Left lung (tissue), 10 donors: ENCODE measurements around the gene XRCC4. TPM values are rescaled to one million over a fixed set of nuclear protein-coding genes. Genes with fewer than 3 reads are reported as not detected.

Source experiments
- ATAC-seq: fragments of 200-7000 bp; cut with Tn5 transposase; one replicate; pipeline ENCODE4 v1.9.1; 2020; ENCODE audit warnings: moderate library complexity
- DNase-seq, 4 donors: peaks; one replicate each; pipeline ENCODE4 v3.0.0-alpha.2; 2013 to 2020
- H3K27ac ChIP-seq, 2 donors: fragments of 200-600 bp; sonication (generic) in 1 of 2; one replicate each; pipeline versions ENCODE4 v1.5.0 to v1.8.0; 2020 to 2021
- H3K27me3 ChIP-seq, 2 donors: fragments of 200-600 bp; sonication (generic) in 1 of 2; one replicate each; pipeline versions ENCODE4 v1.5.0 to v1.8.0; 2020 to 2021
- H3K36me3 ChIP-seq, 2 donors: fragments of 200-600 bp; sonication (generic) in 1 of 2; one replicate each; pipeline versions ENCODE4 v1.5.0 to v1.8.0; 2020 to 2021
- H3K4me1 ChIP-seq, 2 donors: fragments of 200-600 bp; one replicate each; pipeline ENCODE4 v1.8.0; 2021
- H3K4me3 ChIP-seq, 2 donors: fragments of 200-600 bp; sonication (generic) in 1 of 2; one replicate each; pipeline versions ENCODE4 v1.5.0 to v1.8.0; 2020 to 2021; ENCODE audit warnings: mild to moderate bottlenecking in 1 of 2
- H3K9me3 ChIP-seq, 2 donors: fragments of 200-600 bp; sonication (generic) in 1 of 2; one replicate each; pipeline versions ENCODE4 v1.5.0 to v1.8.0; 2020 to 2021
- intact Hi-C, 2 donors: fragments of 100-400 bp; cut with DNase I; formaldehyde crosslinking; loops; one replicate each; pipeline versions ENCODE4 v1.11.2 to v1.14.2; 2022
- polyA plus RNA-seq, 6 donors: library from polyadenylated mRNA; unstranded; fragments of 120-200 nt; gene quantifications; one replicate each; pipeline ENCODE4 v1.2.1, GENCODE V29; 2013; ENCODE audit not compliant: insufficient read length in 6 of 6
- total RNA-seq, 2 donors: library from RNA; stranded (reverse); fragmentation: NEBNext Ultra II Directional; extraction: Animal tissue kit (Norgen Biotek cat#: 25700); gene quantifications; one replicate each; pipeline ENCODE4 v1.2.1, GENCODE V29; 2021
- TF ChIP-seq, protein P1 (sequence below), 2 donors: fragments of 200-600 bp; sonication (generic) in 1 of 2; IDR thresholded peaks; one replicate each; pipeline versions ENCODE4 v1.5.0 to v1.8.0; 2021; ENCODE audit warnings: antibody characterized with exemption in 2 of 2
- donor health status: DM: no; HTN: yes; CAD: no.
- donor health status: DM: no; HTN: no; CAD: no.

Gene XRCC4
- total and polyA plus RNA-seq, 8 donors: 6.2 to 9.7 (median 8.8) TPM

DNA sequence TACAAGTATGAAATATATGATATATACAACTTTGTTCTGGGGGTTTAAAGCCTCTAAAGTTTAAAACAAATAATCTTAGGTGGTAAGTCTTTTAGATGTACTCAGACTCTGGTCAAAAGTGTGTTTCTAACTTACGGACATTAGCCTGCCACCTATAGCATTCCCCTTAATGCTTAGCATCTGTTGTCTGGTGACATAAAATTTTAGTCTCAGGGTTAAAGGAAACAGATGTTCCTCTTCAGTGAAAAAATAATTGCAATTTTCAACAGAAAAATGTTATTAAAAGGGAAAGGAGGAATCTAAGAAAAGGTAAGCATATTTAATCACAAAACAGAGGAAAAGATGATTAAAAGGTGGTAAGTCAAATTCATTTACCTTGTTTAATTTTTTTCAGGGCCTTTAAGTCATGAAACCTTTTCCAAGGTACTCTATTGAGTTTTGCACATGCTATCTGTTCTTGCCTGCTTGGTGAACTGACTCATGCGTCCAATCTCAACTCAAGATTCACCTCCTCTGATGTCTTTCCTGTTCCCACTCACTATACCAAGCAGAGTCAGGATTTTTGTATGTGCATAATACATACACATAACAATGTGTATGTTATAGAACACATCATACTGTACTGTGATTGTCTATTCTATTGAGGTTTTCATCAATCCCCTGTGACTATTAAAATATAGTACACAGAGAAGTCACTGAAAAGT, 8.1 kb upstream of the XRCC4 start:
- Histone ChIP-seq H3K27ac (no peak overlapping the region), H3K27me3 (no peaks in the 10 kb centered on the region), H3K36me3 (peaks cover 0 to 4% of the 10 kb centered on the region in 2 donors), H3K4me3 (no peak overlapping the region), H3K4me1 (peaks cover 0 to 44% of the 10 kb centered on the region in 2 donors), H3K9me3 (no peaks in the 10 kb centered on the region)
- intact Hi-C loops: no loop called here
- TF ChIP-seq, protein P1, sequence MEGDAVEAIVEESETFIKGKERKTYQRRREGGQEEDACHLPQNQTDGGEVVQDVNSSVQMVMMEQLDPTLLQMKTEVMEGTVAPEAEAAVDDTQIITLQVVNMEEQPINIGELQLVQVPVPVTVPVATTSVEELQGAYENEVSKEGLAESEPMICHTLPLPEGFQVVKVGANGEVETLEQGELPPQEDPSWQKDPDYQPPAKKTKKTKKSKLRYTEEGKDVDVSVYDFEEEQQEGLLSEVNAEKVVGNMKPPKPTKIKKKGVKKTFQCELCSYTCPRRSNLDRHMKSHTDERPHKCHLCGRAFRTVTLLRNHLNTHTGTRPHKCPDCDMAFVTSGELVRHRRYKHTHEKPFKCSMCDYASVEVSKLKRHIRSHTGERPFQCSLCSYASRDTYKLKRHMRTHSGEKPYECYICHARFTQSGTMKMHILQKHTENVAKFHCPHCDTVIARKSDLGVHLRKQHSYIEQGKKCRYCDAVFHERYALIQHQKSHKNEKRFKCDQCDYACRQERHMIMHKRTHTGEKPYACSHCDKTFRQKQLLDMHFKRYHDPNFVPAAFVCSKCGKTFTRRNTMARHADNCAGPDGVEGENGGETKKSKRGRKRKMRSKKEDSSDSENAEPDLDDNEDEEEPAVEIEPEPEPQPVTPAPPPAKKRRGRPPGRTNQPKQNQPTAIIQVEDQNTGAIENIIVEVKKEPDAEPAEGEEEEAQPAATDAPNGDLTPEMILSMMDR (IDR thresholded peaks at IDR 0.05): no peak
- ATAC-seq (no peak), DNase-seq (no peak)

DNA sequence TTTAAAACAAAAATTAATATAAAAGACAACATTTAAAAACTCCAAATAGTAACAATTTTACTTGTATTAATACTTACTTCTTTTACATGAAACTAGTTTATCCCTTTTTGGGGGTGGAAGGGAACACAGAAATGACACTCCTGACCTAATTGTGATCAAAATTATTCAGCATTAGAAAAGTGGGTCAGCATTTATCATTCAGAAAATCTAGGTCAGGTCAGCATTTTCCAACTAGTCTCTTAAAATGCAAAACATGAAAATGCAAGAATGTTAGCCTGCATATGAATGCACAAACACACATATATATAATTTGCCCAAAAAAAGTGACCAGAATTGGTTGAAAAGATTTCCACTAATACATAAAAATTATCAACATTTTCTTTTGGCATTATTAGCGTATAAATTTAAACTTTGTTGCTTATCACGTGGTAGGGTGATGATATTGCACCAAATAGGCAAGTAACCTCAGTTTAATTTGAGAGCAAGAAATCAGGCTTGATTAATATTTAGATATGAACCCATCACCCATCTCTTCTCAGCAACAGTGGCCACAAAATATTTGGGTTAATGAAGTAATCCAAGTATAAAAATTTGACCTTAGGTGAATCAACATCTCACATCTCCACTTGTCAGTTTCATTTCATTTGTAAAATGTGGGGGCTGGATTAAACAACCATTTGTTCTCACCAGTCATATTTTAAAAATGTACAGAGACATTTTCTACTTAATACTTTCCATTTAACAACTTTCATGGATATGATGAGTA, 5.9 kb upstream of the XRCC4 start:
- H3K9me3 ChIP-seq: no peaks in the 10 kb centered on the region
- H3K27ac ChIP-seq: no peak overlapping the region
- TF ChIP-seq, protein P1 (IDR thresholded peaks at IDR 0.05): no peak
- intact Hi-C loops: no loop called here
- ATAC-seq (no peak), DNase-seq (no peak)
- H3K4me3 ChIP-seq: no peak overlapping the region
- H3K36me3 ChIP-seq: no peaks in the 10 kb centered on the region
- no peaks in the 10 kb centered on the region for H3K27me3 ChIP-seq
- H3K4me1 ChIP-seq: peaks cover 10 to 64% of the 10 kb centered on the region in 2 donors

DNA sequence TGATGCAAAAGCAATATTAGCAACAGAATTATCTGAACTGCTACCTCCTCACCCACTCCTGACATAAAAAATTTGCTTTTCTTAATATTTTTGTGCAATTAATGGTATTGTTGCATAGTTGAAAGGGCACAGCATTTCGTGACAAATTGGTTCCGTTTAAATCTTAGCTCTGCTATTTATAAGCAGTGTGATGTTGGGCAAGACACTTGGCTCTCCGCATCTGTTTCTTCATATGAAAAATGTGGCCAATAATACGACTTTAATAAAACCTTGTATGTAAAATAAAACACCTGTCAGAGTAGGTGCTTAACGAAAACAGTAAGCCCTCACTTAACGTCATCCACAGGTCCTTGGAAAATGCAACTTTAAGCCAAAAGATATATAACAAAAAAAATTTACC, 4.4 kb upstream of the XRCC4 start:
- intact Hi-C loops: no loop called here
- DNase-seq (peak in 1 of 4 donors; percentile 54), ATAC-seq (no peak)
- TF ChIP-seq, protein P1 (IDR thresholded peaks at IDR 0.05): no peak
- no peaks in the 10 kb centered on the region for H3K36me3 ChIP-seq
- H3K4me1 ChIP-seq: peaks cover 11 to 61% of the 10 kb centered on the region in 2 donors
- no peak overlapping the region for H3K27ac ChIP-seq
- H3K9me3 ChIP-seq: no peaks in the 10 kb centered on the region
- H3K4me3 ChIP-seq: no peak overlapping the region
- H3K27me3 ChIP-seq: no peaks in the 10 kb centered on the region

DNA sequence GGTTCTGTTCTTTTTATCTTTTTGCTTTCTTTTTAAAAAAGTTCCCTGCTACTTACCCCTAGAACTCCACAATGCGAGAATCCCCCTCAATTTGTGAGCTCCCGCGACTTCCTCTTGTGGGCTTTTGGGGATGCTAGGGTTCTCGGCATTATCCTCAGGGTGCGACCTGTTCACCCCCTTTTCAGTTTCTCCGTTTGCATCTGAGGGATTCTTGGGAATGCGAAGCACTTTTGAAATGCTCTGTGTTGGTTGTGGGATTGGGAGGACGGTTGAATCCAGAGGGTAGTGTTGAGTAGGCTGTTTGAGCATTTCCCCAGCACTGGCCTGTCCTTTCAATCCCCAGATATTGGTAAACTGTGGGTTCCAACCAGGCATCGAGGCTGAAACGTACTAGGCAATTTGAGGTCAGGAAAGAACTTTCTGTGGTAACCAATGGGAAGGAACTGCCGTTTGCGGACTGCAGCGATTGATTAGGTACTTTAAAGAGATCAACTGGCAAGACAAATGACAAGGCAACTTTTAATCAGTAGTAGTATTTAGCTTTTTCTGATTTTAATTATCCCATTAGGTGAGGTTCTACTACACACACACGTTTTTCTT, 415 bp downstream of the XRCC4 start:
- intact Hi-C loops: no loop called here
- no peaks in the 10 kb centered on the region for H3K9me3 ChIP-seq
- peak overlapping the region; percentile 68 to 74 for H3K4me3 ChIP-seq
- TF ChIP-seq, protein P1 (IDR thresholded peaks at IDR 0.05): no peak
- DNase-seq: no peak
- no peaks in the 10 kb centered on the region for H3K27me3 ChIP-seq
- H3K36me3 ChIP-seq: no peaks in the 10 kb centered on the region
- ATAC-seq: peak; percentile 20
- peaks cover 11 to 43% of the 10 kb centered on the region in 2 donors for H3K4me1 ChIP-seq
- H3K27ac ChIP-seq: peak overlapping the region; percentile 85 to 92

DNA sequence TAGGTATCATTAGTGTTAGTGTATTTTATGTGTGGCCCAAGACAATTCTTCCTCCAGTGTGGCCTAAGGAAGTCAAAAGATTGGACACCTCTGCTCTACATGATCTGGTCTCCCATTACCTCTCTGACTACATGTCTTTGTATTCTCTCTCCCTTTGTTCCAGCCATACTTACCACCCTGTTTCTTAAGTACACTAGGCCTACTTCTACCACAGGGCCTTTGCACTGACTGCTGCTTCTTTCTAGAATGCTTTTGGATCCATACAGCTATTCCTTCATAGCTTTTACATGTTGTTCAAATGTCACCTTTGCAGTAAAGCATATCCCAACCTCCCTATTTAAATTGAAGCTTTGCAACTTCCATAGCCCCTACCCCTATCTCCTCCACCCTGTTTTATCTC, 5.4 kb downstream of the XRCC4 start:
- Histone ChIP-seq H3K9me3 (no peaks in the 10 kb centered on the region), H3K4me1 (peaks cover 0 to 10% of the 10 kb centered on the region in 2 donors), H3K27ac (no peak overlapping the region), H3K27me3 (no peaks in the 10 kb centered on the region), H3K36me3 (no peaks in the 10 kb centered on the region), H3K4me3 (no peak overlapping the region)
- TF ChIP-seq, protein P1 (IDR thresholded peaks at IDR 0.05): no peak
- DNase-seq (no peak), ATAC-seq (no peak)
- intact Hi-C loops: no loop called here
